Prostate gland (tissue), 1 donor: Measurements from ENCODE around the gene DTHD1.

Experiments
- POLR2A ChIP-seq: fragments of 450-650 bp; IDR thresholded peaks from one replicate; pipeline ENCODE4 v1.6.1; 2016; ENCODE audit warnings: antibody characterized with exemption, mild to moderate bottlenecking
- POLR2AphosphoS5 ChIP-seq: sonication (generic); formaldehyde crosslinking; IDR thresholded peaks from one replicate; pipeline ENCODE4 v1.6.1; 2017; ENCODE audit warnings: antibody characterized with exemption

- no peak for TF ChIP-seq POLR2A
- no peak for TF ChIP-seq POLR2AphosphoS5
Measured at GRCh38 chr4:36337665-36338185, 56.3 kb downstream of the DTHD1 start.
